IMR-90 (cell line): Measurements from ENCODE around the gene OGFR. TPM values are rescaled to one million over a fixed set of nuclear protein-coding genes. Genes with fewer than 3 reads are reported as not detected.

Experiments used
- ATAC-seq: fragments of 200-7000 bp; cut with Tn5 transposase; 2 replicates; pipeline ENCODE4 v1.9.1; 2020; ENCODE audit warnings: low read depth, mild to moderate bottlenecking, moderate library complexity
- BruUV-seq: library from RNA; stranded (reverse); fragments of 400-500 nt; replicated peaks from 2 replicates; lab custom pipeline; 2021; lab: Mats Ljungman, UMichigan
- CTCF ChIA-PET: fragments of 300-600 bp; formaldehyde crosslinking; extraction: SDS; loops from one replicate; lab custom pipeline; 2021; ENCODE audit warnings: antibody characterized with exemption; lab: Yijun Ruan, JAX
- POLR2A ChIA-PET: fragments of 300-600 bp; sonication (Branson Sonifier 250); formaldehyde crosslinking; loops from one replicate; lab custom pipeline; 2022; ENCODE audit warnings: antibody characterized with exemption; ENCODE audit not compliant: unreplicated experiment; lab: Charles Lee
- DNase-seq: peaks from one replicate; pipeline ENCODE4 v3.0.0; 2013
- H2AFZ ChIP-seq: replicated peaks from 2 replicates; pipeline ENCODE3; 2013; ENCODE audit warnings: low read length, mild to moderate bottlenecking; ENCODE audit not compliant: poor library complexity
- H2AK5ac ChIP-seq: 2 replicates; pipeline ENCODE4 v1.6.1; 2013; ENCODE audit warnings: low read depth, low read length, inconsistent platforms
- H2AK9ac ChIP-seq: replicated peaks from 2 replicates; pipeline ENCODE3; 2013; ENCODE audit warnings: mild to moderate bottlenecking, low read depth, low read length, moderate library complexity; ENCODE audit not compliant: poor library complexity
- H2BK120ac ChIP-seq: 2 replicates; pipeline ENCODE4 v1.6.1; 2013; ENCODE audit warnings: low read depth, low read length, inconsistent platforms
- H2BK15ac ChIP-seq: 3 replicates; pipeline ENCODE4 v1.6.1; 2013; ENCODE audit warnings: low read depth, low read length, inconsistent platforms
- H2BK20ac ChIP-seq: 2 replicates; pipeline ENCODE4 v1.6.1; 2013; ENCODE audit warnings: low read depth, mild to moderate bottlenecking, inconsistent platforms, low read length, moderate library complexity
- H2BK5ac ChIP-seq: 2 replicates; pipeline ENCODE4 v1.6.1; 2013; ENCODE audit warnings: mild to moderate bottlenecking, low read depth, low read length, inconsistent platforms; ENCODE audit not compliant: poor library complexity, severe bottlenecking
- H3K14ac ChIP-seq: replicated peaks from 2 replicates; pipeline ENCODE4 v1.6.1; 2013; ENCODE audit warnings: low read depth, low read length, inconsistent platforms
- H3K18ac ChIP-seq: 2 replicates; pipeline ENCODE4 v1.6.1; 2013; ENCODE audit warnings: low read depth, low read length, control low read depth
- H3K23ac ChIP-seq: 2 replicates; pipeline ENCODE4 v1.6.1; 2013; ENCODE audit warnings: low read depth, low read length, inconsistent platforms
- H3K27ac ChIP-seq: 2 replicates; pipeline ENCODE4 v1.5.1; 2013; ENCODE audit warnings: mild to moderate bottlenecking, control low read depth, low read length; ENCODE audit not compliant: insufficient read depth
- H3K27me3 ChIP-seq: 2 replicates; pipeline ENCODE4 v1.6.1; 2013; ENCODE audit warnings: low read length; ENCODE audit not compliant: control insufficient read depth, insufficient read depth
- H3K36me3 ChIP-seq: 2 replicates; pipeline ENCODE4 v1.6.1; 2013; ENCODE audit warnings: low read length, mixed read lengths; ENCODE audit not compliant: control insufficient read depth, insufficient read depth
- H3K4ac ChIP-seq: 2 replicates; pipeline ENCODE4 v1.6.1; 2013; ENCODE audit warnings: low read depth, low read length, inconsistent platforms
- H3K4me1 ChIP-seq: 2 replicates; pipeline ENCODE4 v1.6.1; 2013; ENCODE audit warnings: low read length, mixed read lengths; ENCODE audit not compliant: control insufficient read depth, insufficient read depth
- H3K4me2 ChIP-seq: 2 replicates; pipeline ENCODE4 v1.6.1; 2013; ENCODE audit warnings: low read depth, mild to moderate bottlenecking, control low read depth, low read length, moderate library complexity
- H3K4me3 ChIP-seq: 2 replicates; pipeline ENCODE4 v1.5.1; 2013; ENCODE audit warnings: low read depth, mild to moderate bottlenecking, control low read depth, low read length, moderate library complexity; ENCODE audit not compliant: insufficient read depth
- H3K56ac ChIP-seq: 2 replicates; pipeline ENCODE4 v1.6.1; 2013; ENCODE audit warnings: low read length, inconsistent platforms; ENCODE audit not compliant: insufficient read depth; ENCODE audit errors: extremely low read depth
- H3K79me1 ChIP-seq, 2 experiments: 2 replicates each; pipeline ENCODE4 v1.6.1; 2013; ENCODE audit warnings: low read length in 2 of 2, inconsistent platforms in 1 of 2, low read depth in 1 of 2
- H3K9ac ChIP-seq: 2 replicates; pipeline ENCODE4 v1.6.1; 2013; ENCODE audit warnings: low read depth, low read length, control low read depth
- H3K9me1 ChIP-seq: 2 replicates; pipeline ENCODE4 v1.6.1; 2013; ENCODE audit warnings: low read length, inconsistent platforms; ENCODE audit not compliant: insufficient read depth
- H3K9me3 ChIP-seq: 2 replicates; pipeline ENCODE4 v1.6.1; 2013; ENCODE audit warnings: low read length; ENCODE audit not compliant: control insufficient read depth, insufficient read depth
- H4K20me1 ChIP-seq: 2 replicates; pipeline ENCODE4 v1.6.1; 2013; ENCODE audit warnings: low read length, inconsistent platforms; ENCODE audit not compliant: insufficient read depth
- H4K5ac ChIP-seq: 2 replicates; pipeline ENCODE4 v1.6.1; 2013; ENCODE audit warnings: mild to moderate bottlenecking, low read depth, low read length, control low read depth
- H4K8ac ChIP-seq, 2 experiments: 2 replicates each; pipeline ENCODE4 v1.6.1; 2013; ENCODE audit warnings: low read depth in 2 of 2, low read length in 2 of 2, control low read depth in 1 of 2, inconsistent platforms in 1 of 2
- H4K91ac ChIP-seq: 2 replicates; pipeline ENCODE4 v1.6.1; 2013; ENCODE audit warnings: low read depth, low read length, inconsistent platforms; ENCODE audit not compliant: insufficient read depth
- CEBPB ChIP-seq: IDR thresholded peaks from 2 replicates; pipeline ENCODE4 v1.6.1; 2012; ENCODE audit warnings: low read depth, low read length, improper control_type of control experiment
- FOS ChIP-seq: fragments of 150-350 bp; IDR thresholded peaks from 2 replicates; pipeline ENCODE4 v1.6.1; 2016; ENCODE audit warnings: low read depth, low read length
- MAFK ChIP-seq: IDR thresholded peaks from 2 replicates; pipeline ENCODE4 v1.6.1; 2012; ENCODE audit warnings: low read depth, low read length, improper control_type of control experiment
- MAZ ChIP-seq: IDR thresholded peaks from 2 replicates; pipeline ENCODE4 v1.6.1; 2012; ENCODE audit warnings: low read depth, mild to moderate bottlenecking, low read length, improper control_type of control experiment, moderate library complexity, borderline replicate concordance
- MXI1 ChIP-seq: IDR thresholded peaks from 2 replicates; pipeline ENCODE4 v1.6.1; 2012; ENCODE audit warnings: low read depth, mild to moderate bottlenecking, low read length, moderate library complexity, borderline replicate concordance
- SMC3 ChIP-seq: fragments of 150-350 bp; IDR thresholded peaks from 2 replicates; pipeline ENCODE4 v1.6.1; 2016; ENCODE audit warnings: low read depth, mild to moderate bottlenecking, antibody characterized with exemption, low read length, moderate library complexity
- WGBS, 2 experiments: methylation state at CpG; one replicate each; pipeline versions ENCODE4 v1.1.5 to v1.1.7; 2013; ENCODE audit warnings: missing lambda C conversion rate in 2 of 2; ENCODE audit not compliant: insufficient read length in 1 of 2; ENCODE audit errors: extremely low coverage in 2 of 2; 5-methylcytosine and 5-hydroxymethylcytosine counted together
- dilution Hi-C: fragments of 300-500 bp; cut with HindIII; formaldehyde crosslinking; loops from one replicate; pipeline ENCODE4 v1.14.3; 2018; ENCODE audit warnings: low sequenced_read_pairs; ENCODE audit not compliant: unreplicated experiment
- in situ Hi-C: fragments of 300-500 bp; cut with MboI; formaldehyde crosslinking; loops from 3 replicates; pipeline ENCODE4 v1.14.3; 2019; ENCODE audit warnings: low sequenced_read_pairs, inconsistent platforms, mixed read lengths
- intact Hi-C: fragments of 100-400 bp; cut with micrococcal nuclease; formaldehyde crosslinking; loops from 2 replicates; pipeline ENCODE4 v1.10.0; 2022
- polyA plus RNA-seq, 3 experiments: library from polyadenylated mRNA; depleted of rRNA; stranded (reverse); fragments of >200 nt; gene quantifications; 2 replicates each; pipeline ENCODE4 v1.2.3, GENCODE V29; 2012; ENCODE audit warnings: low replicate concordance in 1 of 3
- total RNA-seq: library from RNA; depleted of rRNA; stranded (reverse); fragments of >200 nt; gene quantifications from 2 replicates; pipeline ENCODE4 v1.2.3, GENCODE V29; 2012

The OGFR gene
- total and polyA plus RNA-seq, 2 of the 4 experiments (the other 2 are of a cell fraction) = 22.4 to 30.1 TPM

- H4K5ac ChIP-seq = no peak overlapping the region
- H3K27me3 ChIP-seq = peaks cover 23% of the 10 kb centered on the region
- H3K4ac ChIP-seq = no peak overlapping the region
- in situ Hi-C loops = no loop called here
- DNase-seq (no peak), ATAC-seq (no peak)
- intact Hi-C loops = no loop called here
- H3K27ac ChIP-seq = no peak overlapping the region
- H3K23ac ChIP-seq = no peak overlapping the region
- no peak overlapping the region for H3K56ac ChIP-seq
- peaks cover 42% of the 10 kb centered on the region; the same call in 1 of the 2 replicates for H3K36me3 ChIP-seq
- H3K4me2 ChIP-seq = no peak overlapping the region
- no peak overlapping the region for H4K91ac ChIP-seq
- H3K9me3 ChIP-seq = no peaks in the 10 kb centered on the region
- H2AK9ac ChIP-seq = no peak overlapping the region
- H2BK5ac ChIP-seq = no peak overlapping the region
- ChIA-PET CTCF (no interaction called here), POLR2A (no interaction called here)
- BruUV-seq = no TSS peak
- peaks cover 15 to 20% of the 10 kb centered on the region in 2 experiments for H3K79me1 ChIP-seq
- H2BK15ac ChIP-seq = no peak overlapping the region
- H2BK20ac ChIP-seq = no peak overlapping the region
- dilution Hi-C loops = no loop called here
- H4K8ac ChIP-seq = no peak overlapping the region
- WGBS, 2 experiments = 100% methylated on average over 5 of the region's 11 CpGs; no CpG with 5 or more reads in 1 of the 2 experiments
- TF ChIP-seq MXI1 = no peak
- no peak for TF ChIP-seq MAZ
- TF ChIP-seq CEBPB = no peak
- no peak for TF ChIP-seq MAFK
- TF ChIP-seq SMC3 = no peak
- TF ChIP-seq FOS = no peak
- H2AK5ac ChIP-seq = no peak overlapping the region
- peaks cover 8% of the 10 kb centered on the region; the same call in 1 of the 2 replicates for H3K4me1 ChIP-seq
- H3K9ac ChIP-seq = no peak overlapping the region
- H3K4me3 ChIP-seq = no peak overlapping the region
- no peak overlapping the region for H3K14ac ChIP-seq
- H4K20me1 ChIP-seq = peaks cover 34% of the 10 kb centered on the region
- no peak overlapping the region for H2BK120ac ChIP-seq
- no peak overlapping the region for H3K18ac ChIP-seq
- H3K9me1 ChIP-seq = no peaks in the 10 kb centered on the region
- no peak overlapping the region for H2AFZ ChIP-seq
Measured at GRCh38 chr20:62812907-62813200, 8.2 kb downstream of the OGFR start.
